Mammary epithelial cell (primary cell): ENCODE data around the gene CTAGE4.
"Not testable (repeated sequence)": the region's sequence is repeated elsewhere in the genome, so short reads cannot be mapped to it uniquely, and the experiment has no call there.

ENCODE experiments used
- CTCF ChIP-seq, 2 donors: IDR thresholded peaks in 1 of 2; conservative IDR thresholded peaks in 1 of 2; 2 replicates each; pipeline ENCODE4 v1.5.1; 2011 to 2012; ENCODE audit warnings: inconsistent platforms in 2 of 2, low read length in 2 of 2, mild to moderate bottlenecking in 2 of 2, control low read depth in 1 of 2, low read depth in 1 of 2; ENCODE audit not compliant: insufficient read depth in 1 of 2; ENCODE audit errors: extremely low read depth in 1 of 2
- EZH2 ChIP-seq: IDR thresholded peaks from 2 replicates; pipeline ENCODE4 v1.6.1; 2012; ENCODE audit warnings: low read length, inconsistent platforms, borderline replicate concordance

GRCh38 chr7:144179165-144179479, 4.1 kb upstream of the CTAGE4 start:
- TF ChIP-seq CTCF (conservative IDR thresholded peaks at IDR 0.05 in 1 of 2, IDR thresholded peaks at IDR 0.05 in 1 of 2; ENCODE audit: extremely low read depth in 1 of 2, insufficient read depth in 1 of 2, low read depth in 1 of 2, low read length in 2 of 2); EZH2: not testable (repeated sequence)
